Mucosa of descending colon (tissue), 3 donors: ENCODE data around the gene WDFY4. TPM values are rescaled to one million over a fixed set of nuclear protein-coding genes. Genes with fewer than 3 reads are reported as not detected.

Source experiments
- ATAC-seq: fragments of 200-7000 bp; cut with Tn5 transposase; one replicate; pipeline ENCODE4 v1.9.1; 2020; ENCODE audit warnings: mild to moderate bottlenecking, moderate library complexity
- DNase-seq, 3 donors: peaks; one replicate each; pipeline ENCODE4 v3.0.0-alpha.2; 2020
- H3K36me3 ChIP-seq: fragments of 200-600 bp; one replicate; pipeline ENCODE4 v1.8.0; 2021; ENCODE audit warnings: low read depth, mild to moderate bottlenecking
- H3K4me1 ChIP-seq: fragments of 200-600 bp; one replicate; pipeline ENCODE4 v1.8.0; 2021; ENCODE audit warnings: low read depth, mild to moderate bottlenecking
- H3K4me3 ChIP-seq: fragments of 200-600 bp; one replicate; pipeline ENCODE4 v1.8.0; 2021; ENCODE audit warnings: mild to moderate bottlenecking
- H3K9me3 ChIP-seq: fragments of 200-600 bp; one replicate; pipeline ENCODE4 v1.8.0; 2021; ENCODE audit warnings: mild to moderate bottlenecking
- intact Hi-C, 2 donors: fragments of 100-400 bp; cut with DNase I in 1 of 2; cut with micrococcal nuclease in 1 of 2; formaldehyde crosslinking; loops; one replicate each; pipeline versions ENCODE4 v1.11.0 to v1.11.1; 2022; cut with DNase I, micrococcal nuclease
- total RNA-seq, 3 donors: library from RNA; stranded (reverse); fragmentation: NEBNext Ultra II Directional in 2 of 3; extraction: Animal tissue kit (Norgen Biotek cat#: 25700) in 2 of 3; gene quantifications; one replicate each; pipeline versions ENCODE4 v1.2.1 to v1.2.4, GENCODE V29; 2021 to 2023
- TF ChIP-seq, protein P1 (sequence below): fragments of 200-600 bp; IDR thresholded peaks from one replicate; pipeline ENCODE4 v1.8.0; 2022; ENCODE audit warnings: antibody characterized with exemption, mild to moderate bottlenecking
- donor health status: DM: no; HTN: no; CAD: no; lungs with moderate emphysema.
- donor health status: DM: no; HTN: no; CAD: no.
- donor health status: DM: no; HTN: yes; CAD: no.

Gene WDFY4
- total RNA-seq, 3 donors from 2014 or later = 2.1 to 3.3 (median 2.2) TPM

DNA sequence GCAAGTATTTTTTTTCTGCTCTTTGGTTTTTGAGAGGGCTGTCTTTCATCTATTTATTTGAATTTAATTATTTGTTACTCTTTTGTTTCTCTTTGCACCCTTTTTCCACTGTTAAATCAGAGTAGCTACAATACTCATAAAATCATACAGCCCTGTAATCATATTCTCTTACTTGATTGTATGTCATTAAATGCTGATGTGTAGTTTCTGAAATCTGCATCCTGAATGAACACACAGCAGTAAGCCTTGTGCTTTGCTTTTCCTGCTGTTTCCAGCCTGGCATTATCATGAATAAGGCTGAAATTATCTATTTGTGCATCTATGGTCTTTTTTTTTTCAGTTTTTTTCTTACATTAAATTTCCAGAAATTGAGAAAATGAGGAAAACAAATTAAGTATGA, 250.9 kb downstream of the WDFY4 start:
- ATAC-seq (no peak), DNase-seq (no peak)
- Histone ChIP-seq H3K36me3 (no peaks in the 10 kb centered on the region), H3K9me3 (no peaks in the 10 kb centered on the region), H3K4me3 (no peak overlapping the region), H3K4me1 (no peaks in the 10 kb centered on the region)
- intact Hi-C loops = no loop called here
- TF ChIP-seq, protein P1, sequence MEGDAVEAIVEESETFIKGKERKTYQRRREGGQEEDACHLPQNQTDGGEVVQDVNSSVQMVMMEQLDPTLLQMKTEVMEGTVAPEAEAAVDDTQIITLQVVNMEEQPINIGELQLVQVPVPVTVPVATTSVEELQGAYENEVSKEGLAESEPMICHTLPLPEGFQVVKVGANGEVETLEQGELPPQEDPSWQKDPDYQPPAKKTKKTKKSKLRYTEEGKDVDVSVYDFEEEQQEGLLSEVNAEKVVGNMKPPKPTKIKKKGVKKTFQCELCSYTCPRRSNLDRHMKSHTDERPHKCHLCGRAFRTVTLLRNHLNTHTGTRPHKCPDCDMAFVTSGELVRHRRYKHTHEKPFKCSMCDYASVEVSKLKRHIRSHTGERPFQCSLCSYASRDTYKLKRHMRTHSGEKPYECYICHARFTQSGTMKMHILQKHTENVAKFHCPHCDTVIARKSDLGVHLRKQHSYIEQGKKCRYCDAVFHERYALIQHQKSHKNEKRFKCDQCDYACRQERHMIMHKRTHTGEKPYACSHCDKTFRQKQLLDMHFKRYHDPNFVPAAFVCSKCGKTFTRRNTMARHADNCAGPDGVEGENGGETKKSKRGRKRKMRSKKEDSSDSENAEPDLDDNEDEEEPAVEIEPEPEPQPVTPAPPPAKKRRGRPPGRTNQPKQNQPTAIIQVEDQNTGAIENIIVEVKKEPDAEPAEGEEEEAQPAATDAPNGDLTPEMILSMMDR = no peak

DNA sequence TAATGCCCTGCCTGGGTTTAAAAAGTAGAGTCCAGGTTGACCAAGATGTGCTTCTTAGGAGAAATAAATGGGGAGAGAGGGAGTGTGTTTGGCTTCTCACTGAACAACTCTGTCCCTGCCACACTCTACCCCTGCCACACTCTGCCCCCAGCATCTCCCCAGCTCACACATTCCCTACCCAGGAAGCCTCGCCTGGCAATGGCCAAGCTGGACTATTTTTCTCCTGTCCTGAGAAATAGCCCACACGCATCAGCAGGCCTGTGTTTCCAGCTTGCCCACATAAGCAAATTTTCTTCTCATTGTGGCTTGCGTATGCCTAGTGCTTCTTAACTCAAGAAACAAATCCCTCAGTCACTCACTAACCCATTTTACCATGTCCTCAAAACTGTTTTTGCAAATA, 253.1 kb downstream of the WDFY4 start:
- Histone ChIP-seq H3K4me3 (no peak overlapping the region), H3K9me3 (no peaks in the 10 kb centered on the region), H3K4me1 (no peaks in the 10 kb centered on the region), H3K36me3 (no peaks in the 10 kb centered on the region)
- intact Hi-C loops = no loop called here
- TF ChIP-seq, protein P1 = no peak
- DNase-seq (no peak), ATAC-seq (no peak)

GRCh38 chr10:48938281-48938680, 253.6 kb downstream of the WDFY4 start:
- TF ChIP-seq, protein P1 = no peak
- Histone ChIP-seq H3K36me3 (no peaks in the 10 kb centered on the region), H3K4me3 (no peak overlapping the region), H3K9me3 (no peaks in the 10 kb centered on the region), H3K4me1 (no peaks in the 10 kb centered on the region)
- intact Hi-C loops = no loop called here
- ATAC-seq = no peak
- no peak for DNase-seq

GRCh38 chr10:48938990-48939536, 254.4 kb downstream of the WDFY4 start:
- no peaks in the 10 kb centered on the region for H3K36me3 ChIP-seq
- no peak for DNase-seq
- intact Hi-C loops = no loop called here
- TF ChIP-seq, protein P1 = no peak
- no peaks in the 10 kb centered on the region for H3K9me3 ChIP-seq
- no peak overlapping the region for H3K4me3 ChIP-seq
- H3K4me1 ChIP-seq = no peaks in the 10 kb centered on the region
- ATAC-seq = no peak

DNA sequence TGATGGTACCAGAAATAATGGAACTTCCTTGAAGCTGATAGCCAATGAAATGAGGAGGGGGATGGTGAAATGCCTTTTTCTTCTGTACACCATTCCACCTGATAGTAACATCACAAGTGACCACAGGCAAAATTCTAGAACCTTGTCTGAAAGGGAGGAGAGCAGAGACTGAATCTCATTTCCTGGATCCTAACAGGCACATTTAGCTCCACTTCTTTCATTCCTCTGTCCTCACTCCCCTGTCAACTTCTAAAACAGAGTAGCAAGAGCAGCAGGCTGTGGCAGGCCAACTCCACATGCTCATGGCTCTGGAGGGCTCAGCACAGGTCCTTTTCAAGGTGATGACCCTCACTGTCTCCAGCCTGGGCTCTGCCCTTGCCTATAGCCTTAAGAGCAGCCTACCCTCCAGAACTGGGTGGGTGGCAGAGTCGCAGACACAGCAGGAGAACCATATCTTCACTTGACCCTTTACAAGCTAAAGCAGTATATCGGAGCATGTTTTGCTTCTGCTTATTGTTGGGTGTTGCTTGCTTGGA, 255.2 kb downstream of the WDFY4 start, which contains the start of gene LRRC18:
Gene LRRC18 (minus strand): TSS at position 51 of the 536 bp plus-strand sequence. CDS start 25,685 bp downstream, outside the sequence.
- Histone ChIP-seq H3K4me3 (no peak within 1 kb of the TSS), H3K4me1 (no peaks in the 10 kb centered on the region), H3K36me3 (no peaks in the 10 kb centered on the region), H3K9me3 (no peaks in the 10 kb centered on the region)
- ATAC-seq = no peak
- intact Hi-C loops = no loop called here
- no peak for DNase-seq
- TF ChIP-seq, protein P1 = no peak
